Activated CD8-positive, alpha-beta memory T cell treated with anti-CD3 and anti-CD28 coated beads for 36 hours (primary cell): ENCODE data around the gene MED15. TPM values are rescaled to one million over a fixed set of nuclear protein-coding genes. Genes with fewer than 3 reads are reported as not detected.
"Not testable (repeated sequence)": the region's sequence is repeated elsewhere in the genome, so short reads cannot be mapped to it uniquely, and the experiment has no call there.

Source experiments
- CTCF ChIA-PET: fragments of 350-600 bp; sonication (Branson Sonifier 250); formaldehyde crosslinking; loops from one replicate; lab custom pipeline; 2021; ENCODE audit warnings: antibody characterized with exemption; lab: Charles Lee
- POLR2A ChIA-PET: fragments of 350-600 bp; sonication (Branson Sonifier 250); formaldehyde crosslinking; loops from one replicate; lab custom pipeline; 2021; ENCODE audit warnings: antibody characterized with exemption; lab: Charles Lee
- total RNA-seq, 2 experiments: library from RNA; stranded (reverse); gene quantifications; one replicate each; pipeline ENCODE4 v1.2.3, GENCODE V29; 2021

Gene MED15
- total RNA-seq, 2 experiments from 2014 or later, result 84.2 to 90.1 TPM

DNA sequence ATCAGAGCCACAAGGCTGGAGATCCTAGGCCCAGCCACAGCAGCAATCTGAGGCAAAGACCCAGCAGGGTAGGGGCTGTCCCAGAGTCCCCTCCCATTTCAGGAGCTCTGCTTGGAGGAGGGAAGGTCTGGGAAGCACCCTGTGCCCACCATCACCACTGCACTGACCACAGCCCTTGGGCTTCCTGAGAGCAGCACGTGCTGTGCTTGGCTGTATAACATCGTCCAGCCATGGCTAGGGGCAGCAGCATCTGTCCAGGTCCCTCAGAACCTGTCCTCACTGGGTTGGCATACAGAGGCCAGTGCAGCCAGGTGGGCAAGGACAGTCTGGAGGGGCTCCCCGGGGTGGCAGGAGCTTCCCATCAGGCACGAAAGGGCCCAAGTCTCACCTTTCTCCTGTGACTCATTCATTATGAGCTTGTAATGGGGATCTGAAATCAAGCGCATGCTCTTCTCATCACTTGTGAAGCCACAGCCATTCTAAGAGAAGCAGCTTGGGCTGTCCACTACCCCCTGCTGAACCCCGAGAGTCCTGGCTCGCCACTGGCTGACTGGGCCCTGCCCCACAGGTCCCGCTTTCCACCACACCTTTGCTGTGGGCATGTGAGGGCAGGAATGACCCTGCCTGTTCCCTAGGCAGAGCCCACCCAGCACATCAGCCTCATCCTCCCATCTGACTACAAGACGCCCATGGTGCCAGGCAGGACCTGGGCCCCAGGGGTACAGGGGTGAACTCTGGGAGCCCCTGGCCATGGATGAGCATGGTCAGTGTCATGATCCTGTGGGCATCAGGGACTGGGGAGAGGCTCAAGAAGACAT lies 83.3 kb downstream of the MED15 start:
- POLR2A ChIA-PET, result no interaction called here

DNA sequence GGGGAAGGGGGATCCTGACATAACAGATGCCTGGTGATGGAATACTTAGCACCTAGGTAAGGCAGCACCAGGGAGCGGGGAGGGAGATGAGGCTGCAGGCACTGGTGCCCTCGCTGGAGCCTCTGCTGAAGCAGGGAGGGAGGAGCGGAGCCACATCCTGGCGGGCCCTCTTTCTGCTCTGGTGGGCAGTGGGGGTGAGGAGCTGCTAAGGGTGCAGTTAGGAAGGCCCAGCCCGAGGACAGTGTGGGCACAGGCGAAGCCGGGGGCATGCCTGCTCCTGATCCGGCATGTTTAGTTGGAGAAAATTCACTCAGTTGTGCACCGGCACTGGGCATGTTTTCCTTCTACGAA lies 83.9 kb downstream of the MED15 start:
- ChIA-PET POLR2A (no interaction called here), CTCF (no interaction called here)

More for the DNA sequence above, 83.3 kb downstream of the MED15 start:
- CTCF ChIA-PET, result no interaction called here

DNA sequence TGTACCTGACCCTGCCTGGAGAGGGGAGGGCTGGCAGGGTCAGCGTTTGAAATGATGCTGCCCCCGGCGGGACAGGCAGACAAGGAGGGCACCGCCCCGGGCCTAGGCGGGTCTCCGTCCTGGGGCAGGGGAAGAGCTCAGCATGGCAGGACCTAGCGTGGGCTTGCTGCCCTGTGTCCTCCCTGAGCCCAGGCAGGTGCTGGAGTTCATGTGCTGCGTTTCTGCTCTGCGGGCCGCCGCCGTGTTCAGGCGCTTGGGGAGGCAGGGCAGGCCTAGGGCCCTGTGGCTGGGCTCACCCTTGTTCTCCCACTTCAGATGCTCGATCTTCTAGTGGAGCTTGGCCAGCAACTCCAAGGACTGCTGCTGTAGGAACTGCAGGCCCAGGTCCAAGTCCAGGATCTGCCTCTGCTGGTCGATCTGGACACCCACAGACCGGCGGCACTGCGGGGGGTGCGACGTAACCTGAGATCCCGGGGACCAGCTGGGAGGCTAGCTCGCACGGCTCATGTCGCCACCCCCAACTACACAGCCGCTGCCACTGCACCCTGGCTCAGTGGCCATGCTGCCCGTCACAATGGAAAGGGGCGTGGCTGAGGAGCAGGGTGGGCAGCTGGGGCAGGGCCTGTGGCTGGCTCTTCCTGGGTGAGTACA lies 84.4 kb downstream of the MED15 start:
- ChIA-PET POLR2A (no interaction called here), CTCF (interaction anchor here (0.5 to 0.6 kb wide), 2 partner anchors 10 to 12 kb away, joined by 3 read pairs; no protein-coding TSS in a partner anchor)

DNA sequence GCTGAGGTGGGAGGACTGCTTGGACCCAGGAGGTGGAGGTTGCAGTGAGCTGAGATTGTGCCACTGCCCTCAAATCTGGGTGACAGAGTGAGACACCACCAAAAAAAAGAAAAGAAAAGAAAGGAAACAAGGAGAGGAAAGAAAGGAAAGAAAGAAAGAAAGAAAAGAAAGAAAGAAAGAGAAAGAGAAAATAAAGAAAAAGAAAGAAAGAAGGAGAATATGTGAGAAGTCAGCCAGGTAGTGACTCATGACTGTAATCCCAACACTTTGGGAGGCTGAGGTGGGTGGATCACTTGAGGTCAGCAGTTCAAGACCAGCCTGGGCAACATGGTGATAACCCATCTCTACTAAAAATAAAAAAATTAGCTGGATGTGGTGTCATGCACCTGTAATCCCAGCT lies 86.6 kb downstream of the MED15 start:
- CTCF ChIA-PET, result interaction anchor here (1.0 to 2.3 kb wide), 3 partner anchors 12 to 30 kb away, joined by 3 to 6 read pairs (median 4); no protein-coding TSS in a partner anchor
- POLR2A ChIA-PET, result not testable (repeated sequence)

DNA sequence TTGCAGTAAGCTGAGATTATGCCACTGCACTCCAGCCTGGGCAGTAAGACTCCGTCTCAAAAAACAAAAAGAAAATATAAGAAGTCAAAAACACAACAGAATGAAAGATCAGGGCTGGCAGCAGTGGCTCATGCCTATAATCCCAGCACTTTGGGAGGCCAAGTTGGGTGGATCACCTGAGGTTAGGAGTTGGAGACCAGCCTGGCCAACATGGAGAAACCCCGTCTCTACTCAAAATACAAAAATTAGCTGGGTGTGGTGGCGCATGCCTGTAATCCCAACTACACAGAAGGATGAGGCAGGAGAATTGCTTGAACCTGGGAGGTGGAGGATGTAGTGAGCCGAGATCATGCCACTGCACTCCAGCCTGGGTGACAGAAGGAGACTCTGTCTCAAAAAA lies 87.1 kb downstream of the MED15 start:
- POLR2A ChIA-PET, result not testable (repeated sequence)
- CTCF ChIA-PET, result interaction anchor here (0.7 to 2.3 kb wide), 3 partner anchors 12 to 1052 kb away, joined by 3 to 6 read pairs (median 3); no protein-coding TSS in a partner anchor

DNA sequence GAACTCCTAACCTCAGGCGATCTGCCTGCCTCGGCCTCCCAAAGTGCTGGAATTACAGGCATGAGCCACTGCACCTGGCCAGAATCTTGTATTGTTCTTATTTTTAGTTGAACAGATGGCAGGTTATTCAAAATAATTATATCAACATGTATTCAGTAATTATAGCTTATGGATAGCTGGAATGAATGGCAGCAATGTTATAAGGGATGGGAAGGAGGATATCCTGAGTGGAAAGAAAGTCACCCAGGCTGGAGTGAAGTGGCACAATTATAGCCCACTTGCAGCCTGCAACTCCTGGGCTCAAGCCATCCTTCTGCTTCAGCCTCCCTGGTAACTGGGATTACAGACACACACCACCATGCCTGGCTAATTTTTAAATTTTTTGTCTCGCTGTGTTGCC lies 88.1 kb downstream of the MED15 start:
- ChIA-PET POLR2A (no interaction called here), CTCF (no interaction called here)

DNA sequence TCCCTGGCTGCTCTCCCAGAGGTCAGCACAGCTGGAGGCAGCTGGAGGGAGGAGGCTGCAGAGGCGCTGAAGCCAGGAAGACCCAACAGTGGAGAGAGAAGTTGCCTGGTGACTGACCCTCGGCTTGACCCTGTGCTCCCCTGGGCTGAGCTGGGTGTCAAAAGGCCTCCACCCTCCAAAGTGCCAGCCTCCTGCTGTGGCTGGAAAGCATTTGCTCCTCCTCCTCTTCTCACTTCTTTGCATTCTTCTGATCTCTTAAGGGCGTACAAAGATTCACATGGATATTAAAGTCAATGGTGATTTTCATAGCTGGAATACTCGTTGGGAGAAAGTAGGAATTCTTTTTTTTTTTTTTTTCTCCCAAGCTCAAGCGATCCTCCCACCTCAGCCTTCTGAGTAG lies 91.7 kb downstream of the MED15 start:
- POLR2A ChIA-PET, result interaction anchor here (0.6 kb wide), 1 partner anchor 34 kb away, joined by 4 read pairs; no protein-coding TSS in a partner anchor
- CTCF ChIA-PET, result no interaction called here

DNA sequence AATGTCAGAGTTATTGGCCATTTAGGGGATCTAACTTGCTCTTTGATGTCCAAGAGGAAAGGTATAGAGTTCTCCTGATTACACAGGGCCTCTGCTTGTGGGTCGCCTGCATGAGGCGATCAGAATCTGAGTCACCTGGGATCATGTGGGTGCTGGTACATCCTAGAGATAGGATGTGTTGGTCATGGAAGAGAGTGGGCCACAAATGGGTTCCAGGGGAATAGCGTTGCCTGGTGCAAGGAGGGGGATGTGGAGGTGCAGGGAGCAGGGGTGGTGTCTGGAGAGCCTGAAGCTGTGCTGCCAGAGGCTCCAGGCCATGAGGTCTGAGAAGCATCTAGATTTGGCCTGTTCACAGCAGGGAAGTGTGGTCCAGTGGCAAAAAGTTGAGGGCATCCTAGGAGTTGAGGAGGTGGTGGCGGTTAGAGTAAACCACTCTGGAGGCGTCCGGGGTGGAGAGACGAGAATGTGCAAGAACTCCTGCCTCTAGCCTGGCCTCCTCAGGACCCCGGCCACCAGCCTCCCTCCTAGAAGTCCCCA lies 92.8 kb downstream of the MED15 start:
- CTCF ChIA-PET, result interaction anchor here (0.7 kb wide), 1 partner anchor 7 kb away, joined by 3 read pairs; no protein-coding TSS in a partner anchor
- POLR2A ChIA-PET, result no interaction called here

DNA sequence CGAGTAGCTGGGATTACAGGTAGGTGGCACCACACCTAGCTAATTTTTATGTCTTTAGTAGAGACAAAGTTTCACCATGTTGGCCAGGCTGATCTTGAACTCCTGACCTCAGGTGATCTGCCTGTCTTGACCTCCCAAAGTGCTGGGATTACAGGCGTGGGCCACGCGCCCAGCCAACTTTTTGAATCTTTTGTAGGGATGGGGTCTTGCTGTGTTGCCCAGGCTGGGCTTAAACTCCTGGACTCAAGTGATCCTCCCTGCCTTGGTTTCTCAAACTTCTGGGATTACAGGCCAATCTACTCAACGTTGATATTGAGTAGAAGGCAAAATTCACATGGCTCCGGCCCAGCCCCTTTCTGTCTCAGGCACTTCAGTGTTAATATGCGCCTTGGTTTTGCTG lies 93.9 kb downstream of the MED15 start:
- ChIA-PET POLR2A (no interaction called here), CTCF (interaction anchor here (0.7 to 1.4 kb wide), 3 partner anchors 9 to 234 kb away, joined by 3 read pairs; no protein-coding TSS in a partner anchor)

DNA sequence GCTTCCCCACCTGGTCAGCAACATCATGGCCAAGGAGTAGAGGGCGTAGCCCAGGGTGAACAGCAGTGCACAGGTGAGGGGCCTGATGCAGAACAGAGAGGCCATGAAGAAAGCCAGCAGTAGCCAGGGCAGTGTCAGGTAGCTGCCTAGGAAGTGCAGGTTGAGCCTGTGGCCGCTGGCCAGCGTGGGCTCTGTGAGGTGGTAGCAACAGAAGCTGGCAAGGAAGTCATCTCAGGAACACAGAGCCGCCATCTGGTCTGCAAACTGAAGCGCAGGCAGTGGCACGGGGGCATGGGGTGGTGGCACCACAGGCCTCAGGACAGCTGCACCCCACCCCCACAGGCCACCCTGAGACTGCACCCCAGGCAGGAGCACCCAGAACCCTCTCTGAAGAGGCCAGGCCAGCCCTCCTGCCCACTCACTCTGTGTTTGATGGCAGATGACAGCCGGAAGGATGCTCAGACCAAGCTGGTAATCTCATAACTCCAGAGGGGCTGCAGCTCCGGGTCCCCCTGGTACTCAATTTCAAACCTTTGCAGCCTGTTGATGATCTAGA lies 95.3 kb downstream of the MED15 start:
- CTCF ChIA-PET, result interaction anchor here (0.6 to 0.7 kb wide), 4 partner anchors 21 to 184 kb away, joined by 3 to 5 read pairs (median 3); no protein-coding TSS in a partner anchor
- POLR2A ChIA-PET, result interaction anchor here (0.7 kb wide), 1 partner anchor 96 kb away, joined by 5 read pairs; no protein-coding TSS in a partner anchor

DNA sequence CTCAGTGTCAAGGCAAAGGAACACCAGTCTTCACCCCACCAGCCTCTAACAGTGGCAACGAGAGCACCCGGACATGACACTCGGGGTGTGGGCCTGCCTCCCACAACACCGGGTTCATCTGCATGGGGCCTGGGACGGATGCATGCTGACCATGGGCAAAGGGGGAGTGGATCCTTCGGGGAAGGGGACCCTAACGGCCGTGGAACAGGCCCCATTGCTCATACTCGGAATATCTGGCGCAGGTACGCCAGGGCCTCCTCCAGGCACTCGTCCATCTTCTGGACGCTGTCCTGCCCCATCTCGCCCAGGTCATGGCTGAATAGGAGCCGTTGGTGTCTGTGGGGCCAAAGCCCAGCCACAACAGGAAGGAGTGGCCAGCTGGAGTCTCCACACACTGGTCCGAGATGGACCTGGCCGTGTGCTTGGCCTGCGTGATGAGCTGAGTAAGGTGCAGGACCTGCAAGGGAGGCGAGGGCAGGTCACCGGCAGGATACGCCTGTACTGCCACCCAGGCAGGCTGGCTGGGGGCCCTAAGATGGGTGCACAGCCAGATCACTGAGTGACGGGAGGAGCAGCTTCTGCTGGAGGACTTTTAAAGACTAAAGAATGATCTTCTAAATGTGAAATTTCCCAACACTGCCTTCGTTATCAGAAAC lies 96.8 kb downstream of the MED15 start:
- POLR2A ChIA-PET, result no interaction called here
- CTCF ChIA-PET, result interaction anchor here (1.3 kb wide), 1 partner anchor 32 kb away, joined by 3 read pairs; no protein-coding TSS in a partner anchor

DNA sequence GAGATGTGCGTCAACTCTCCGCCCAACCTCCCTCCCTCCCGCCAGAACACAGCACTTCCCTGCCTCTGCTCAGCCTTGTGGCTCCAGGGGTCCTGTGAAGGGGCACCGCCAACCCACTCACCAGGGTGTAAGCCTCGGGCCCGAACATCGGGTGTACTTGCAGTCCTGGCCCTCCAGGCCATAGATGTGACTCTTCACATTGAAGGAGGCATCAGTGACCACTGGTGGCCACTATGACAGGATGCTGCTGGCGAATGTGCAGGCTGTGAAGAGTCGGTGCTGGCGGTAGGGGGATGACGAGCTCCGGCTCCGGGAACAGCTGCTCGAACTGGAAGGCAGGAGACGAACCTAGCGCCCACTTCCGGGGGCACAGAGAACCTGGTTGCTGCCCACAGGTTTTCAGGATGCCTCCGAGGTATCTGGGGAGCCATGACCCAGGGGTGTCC lies 97.4 kb downstream of the MED15 start:
- CTCF ChIA-PET, result interaction anchor here (0.6 to 1.3 kb wide), 3 partner anchors 19 to 186 kb away, joined by 3 to 4 read pairs (median 3); no protein-coding TSS in a partner anchor
- POLR2A ChIA-PET, result no interaction called here

DNA sequence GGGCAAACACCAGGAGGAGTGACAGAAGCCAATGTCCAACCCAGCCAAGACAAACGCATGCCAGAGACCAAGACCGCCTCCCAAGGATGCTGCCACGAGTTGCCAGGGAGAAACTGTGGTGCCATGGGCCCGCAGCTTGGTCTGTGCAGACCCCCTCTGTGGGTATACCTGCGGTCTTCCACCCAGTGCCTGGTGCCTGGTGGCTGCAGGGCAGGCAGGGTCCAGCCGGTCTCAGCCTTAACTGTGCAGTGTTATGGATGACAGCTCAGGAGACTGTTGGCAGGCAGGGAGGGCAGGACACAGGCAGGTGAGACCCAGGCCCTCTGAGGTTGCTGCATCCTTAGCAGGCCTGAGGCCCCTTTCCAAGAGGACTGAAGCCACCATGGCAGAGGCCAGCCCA lies 97.9 kb downstream of the MED15 start:
- ChIA-PET CTCF (interaction anchor here (0.6 to 1.8 kb wide), 6 partner anchors 12 to 187 kb away, joined by 3 to 9 read pairs (median 4); no protein-coding TSS in a partner anchor), POLR2A (no interaction called here)

DNA sequence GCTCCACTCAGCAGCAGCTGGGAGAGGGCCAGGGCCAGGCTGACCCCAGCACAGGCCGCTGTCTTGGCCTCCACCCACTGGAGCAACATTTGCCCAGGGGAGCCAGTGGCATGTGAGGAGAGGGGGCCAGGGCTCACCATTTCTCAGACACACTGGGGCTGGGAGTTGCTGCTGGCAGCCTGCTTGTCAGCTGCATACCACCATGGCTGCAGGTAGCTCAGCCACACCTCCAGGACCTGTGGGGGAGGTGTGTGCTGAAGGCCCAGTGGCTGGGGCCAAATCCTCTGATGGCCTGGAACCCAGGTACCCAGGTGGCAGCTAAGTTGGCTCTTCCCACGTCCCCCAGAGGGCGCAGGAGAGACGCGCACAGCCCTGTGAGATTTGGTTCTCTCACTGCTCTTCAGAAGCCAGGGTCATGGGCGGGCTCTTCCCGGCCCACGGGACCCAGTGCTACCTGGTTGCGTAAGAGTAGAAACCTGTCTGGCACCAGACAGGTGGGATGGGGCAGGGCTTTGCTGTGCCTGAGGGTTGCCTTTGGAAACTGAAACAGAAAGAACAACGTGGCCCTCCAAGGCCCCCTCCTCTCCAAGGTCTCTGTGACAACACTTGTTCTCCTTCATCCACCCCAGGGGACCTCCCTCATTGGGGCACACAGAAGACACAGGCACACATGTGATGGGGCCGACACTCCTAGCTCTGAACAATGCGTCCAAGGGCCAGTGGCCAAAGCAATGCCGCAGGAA lies 98.8 kb downstream of the MED15 start:
- CTCF ChIA-PET, result interaction anchor here (0.8 to 1.8 kb wide), 5 partner anchors 13 to 136 kb away, joined by 3 to 9 read pairs (median 5); no protein-coding TSS in a partner anchor
- POLR2A ChIA-PET, result no interaction called here

DNA sequence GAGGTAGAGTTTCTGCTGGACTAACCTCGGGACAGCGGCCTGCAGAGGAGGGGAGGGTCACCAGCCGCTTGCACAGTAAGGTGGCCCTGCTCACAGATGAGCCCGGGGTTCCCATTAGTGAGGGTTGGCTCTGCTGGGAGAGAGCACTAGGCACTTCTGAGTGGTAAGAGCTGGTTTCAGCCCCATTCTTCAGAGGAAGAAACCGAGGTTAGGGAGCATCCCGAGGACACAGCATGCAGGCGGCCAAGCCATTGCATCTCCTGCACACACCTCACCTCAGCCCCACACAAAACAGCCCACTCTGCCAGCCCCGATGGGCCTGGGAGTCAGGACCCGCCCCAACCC lies 99.3 kb downstream of the MED15 start:
- ChIA-PET CTCF (interaction anchor here (0.8 to 1.8 kb wide), 5 partner anchors 13 to 135 kb away, joined by 3 to 9 read pairs (median 5); no protein-coding TSS in a partner anchor), POLR2A (no interaction called here)

DNA sequence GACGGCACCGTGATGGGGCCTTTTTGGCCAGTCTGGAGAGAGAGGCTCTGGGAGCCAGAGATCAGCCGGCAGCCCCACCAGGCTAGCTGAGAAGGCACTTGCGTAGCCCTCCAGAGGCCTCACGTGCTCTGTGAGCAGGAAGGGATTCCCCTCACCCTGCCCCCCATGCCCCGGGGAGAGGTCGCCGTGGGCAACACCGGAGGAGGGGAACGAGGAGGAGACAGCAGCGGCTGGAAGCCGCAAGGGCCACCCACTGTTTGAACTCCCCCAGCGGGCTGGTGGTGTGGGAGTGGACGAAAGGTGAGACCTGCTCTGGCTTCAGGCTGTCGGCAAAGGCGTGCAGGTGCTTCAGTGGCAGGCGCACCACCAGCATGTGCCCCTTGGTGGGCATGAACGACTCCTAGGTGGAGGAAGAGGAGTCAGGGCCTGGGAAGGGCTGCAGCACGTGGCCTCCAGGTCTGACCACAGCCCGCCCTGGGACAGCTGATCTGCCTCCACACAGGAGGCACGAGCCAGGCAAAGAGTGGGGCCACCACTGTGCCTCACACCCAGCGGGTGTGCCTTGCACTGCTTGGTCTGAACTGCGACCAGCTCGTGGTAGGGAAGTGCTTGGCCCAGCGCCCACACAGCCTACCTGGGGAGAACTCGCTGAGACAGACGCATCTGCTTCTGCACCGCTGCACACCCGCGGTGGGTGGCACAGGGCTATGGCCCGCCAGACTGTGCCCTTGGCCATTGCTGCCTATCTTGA lies 99.9 kb downstream of the MED15 start:
- CTCF ChIA-PET, result interaction anchor here (0.7 to 1.8 kb wide), 4 partner anchors 17 to 189 kb away, joined by 3 to 9 read pairs (median 5); no protein-coding TSS in a partner anchor
- POLR2A ChIA-PET, result no interaction called here

DNA sequence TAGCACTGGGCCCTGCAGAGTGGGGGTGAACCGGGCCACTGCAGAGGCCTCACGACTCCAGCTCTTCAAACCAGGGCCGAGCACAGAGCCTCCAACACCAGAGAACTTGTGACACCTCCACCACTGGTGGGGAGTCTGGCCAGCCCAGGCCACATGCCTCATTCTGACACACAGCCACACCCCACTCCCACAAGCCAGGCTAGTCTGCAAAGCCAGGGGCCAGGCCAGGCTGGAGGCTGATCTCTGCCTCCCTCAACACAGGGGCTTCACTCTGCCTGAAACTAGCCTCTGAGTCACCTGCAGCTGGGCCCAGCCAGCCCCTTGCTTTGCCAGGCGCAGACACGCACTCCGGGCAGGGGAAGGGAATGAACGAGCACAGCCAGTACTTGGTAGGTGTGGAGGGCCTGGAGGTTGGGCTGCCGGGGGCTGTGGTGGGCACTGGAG lies 102.9 kb downstream of the MED15 start:
- POLR2A ChIA-PET, result no interaction called here
- CTCF ChIA-PET, result no interaction called here
